Fibroblast of lung (primary cell): ENCODE results near the gene ANAPC13. TPM values are rescaled to one million over a fixed set of nuclear protein-coding genes. Genes with fewer than 3 reads are reported as not detected.
A peak's percentile ranks its signal among the peaks of the same experiment; 100 is the strongest.

ENCODE experiments used
- DNase-seq, 2 donors: peaks; one replicate each; pipeline versions ENCODE4 v3.0.0 to v3.0.0-alpha.2; 2010; ENCODE audit warnings: low read depth in 2 of 2
- H2AFZ ChIP-seq: 2 replicates; pipeline ENCODE4 v1.5.1; 2012; ENCODE audit warnings: low read length, control low read depth, inconsistent platforms
- H3K27ac ChIP-seq: 2 replicates; pipeline ENCODE4 v1.5.1; 2011; ENCODE audit warnings: low read length, control low read depth; ENCODE audit not compliant: insufficient read depth
- H3K27me3 ChIP-seq: 2 replicates; pipeline ENCODE4 v1.5.1; 2011; ENCODE audit warnings: mild to moderate bottlenecking, low read length; ENCODE audit not compliant: control insufficient read depth, insufficient read depth
- H3K36me3 ChIP-seq: 2 replicates; pipeline ENCODE4 v1.5.1; 2011; ENCODE audit warnings: low read length; ENCODE audit not compliant: control insufficient read depth, insufficient read depth
- H3K4me1 ChIP-seq: 2 replicates; pipeline ENCODE4 v1.5.1; 2011; ENCODE audit warnings: low read length; ENCODE audit not compliant: control insufficient read depth, insufficient read depth; ENCODE audit errors: extremely low read depth
- H3K4me2 ChIP-seq: 2 replicates; pipeline ENCODE4 v1.5.1; 2011; ENCODE audit warnings: low read length, control low read depth; ENCODE audit not compliant: insufficient read depth; ENCODE audit errors: extremely low read depth
- H3K4me3 ChIP-seq, 4 experiments: fragments of 200-600 bp in 1 of 4; sonication (generic) in 1 of 4; replicated peaks in 1 of 4; 2 replicates each; pipeline ENCODE4 v1.5.1; 2011 to 2016; ENCODE audit warnings: low read length in 4 of 4, low read depth in 3 of 4, mild to moderate bottlenecking in 3 of 4, control low read depth in 2 of 4, inconsistent platforms in 1 of 4, mixed read lengths in 1 of 4; ENCODE audit not compliant: insufficient read depth in 1 of 4; ENCODE audit errors: control extremely low read depth in 1 of 4
- H3K79me2 ChIP-seq: 2 replicates; pipeline ENCODE4 v1.5.1; 2012; ENCODE audit warnings: mild to moderate bottlenecking, low read length, inconsistent platforms; ENCODE audit not compliant: control insufficient read depth, insufficient read depth
- H3K9ac ChIP-seq: 2 replicates; pipeline ENCODE4 v1.5.1; 2011; ENCODE audit warnings: mild to moderate bottlenecking, low read length, control low read depth; ENCODE audit not compliant: insufficient read depth
- H3K9me3 ChIP-seq: 2 replicates; pipeline ENCODE4 v1.5.1; 2012; ENCODE audit warnings: low read depth, low read length; ENCODE audit not compliant: control insufficient read depth, insufficient read depth
- H4K20me1 ChIP-seq: 2 replicates; pipeline ENCODE4 v1.5.1; 2011; ENCODE audit warnings: low read length; ENCODE audit not compliant: control insufficient read depth, insufficient read depth; ENCODE audit errors: extremely low read depth
- CTCF ChIP-seq, 2 donors: IDR thresholded peaks in 1 of 2; conservative IDR thresholded peaks in 1 of 2; 1 replicate in 1 of 2; 2 replicates in 1 of 2; pipeline ENCODE4 v1.5.1; 2011 to 2012; ENCODE audit warnings: low read length in 2 of 2, control low read depth in 1 of 2, inconsistent platforms in 1 of 2, low read depth in 1 of 2, mild to moderate bottlenecking in 1 of 2
- EZH2 ChIP-seq: IDR thresholded peaks from 2 replicates; pipeline ENCODE4 v1.5.1; 2012; ENCODE audit warnings: low read length, control low read depth, mild to moderate bottlenecking; ENCODE audit errors: missing control alignments
- polyA plus RNA-seq, 2 donors: library from polyadenylated mRNA; depleted of rRNA in 1 of 2; stranded (reverse) in 1 of 2; unstranded in 1 of 2; fragments of >200 nt; gene quantifications; 2 replicates each; pipeline ENCODE4 v1.2.1, GENCODE V29; 2011 to 2012; ENCODE audit warnings: missing spikeins in 1 of 2
- total RNA-seq: library from RNA; depleted of rRNA; stranded (reverse); fragments of >200 nt; gene quantifications from 2 replicates; pipeline ENCODE4 v1.2.1, GENCODE V29; 2014

The ANAPC13 gene
- total and polyA plus RNA-seq, 2 donors (not counting 1 experiment from before 2014, with no cell fraction given): 93.3 to 110 TPM

GRCh38 chr3:134477938-134478337, 7.8 kb downstream of the ANAPC13 start:
- no peak overlapping the region for H2AFZ ChIP-seq
- H3K79me2 ChIP-seq: peaks cover 4% of the 10 kb centered on the region
- H3K36me3 ChIP-seq: peaks cover 10% of the 10 kb centered on the region
- H3K9ac ChIP-seq: no peak overlapping the region
- no peaks in the 10 kb centered on the region for H3K9me3 ChIP-seq
- TF ChIP-seq EZH2 (no peak), CTCF (conservative IDR thresholded peaks at IDR 0.05 in 1 of 2, IDR thresholded peaks at IDR 0.05 in 1 of 2; ENCODE audit: low read depth in 1 of 2, low read length in 2 of 2) (no peak)
- H3K4me1 ChIP-seq: peaks cover 13% of the 10 kb centered on the region
- peak in 1 of 2 donors; percentile 73 for DNase-seq
- no peak overlapping the region for H3K4me3 ChIP-seq
- H3K4me2 ChIP-seq: no peak overlapping the region
- no peaks in the 10 kb centered on the region for H3K27me3 ChIP-seq
- H4K20me1 ChIP-seq: no peaks in the 10 kb centered on the region
- H3K27ac ChIP-seq: no peak overlapping the region

- H2AFZ ChIP-seq: no peak overlapping the region
- H3K79me2 ChIP-seq: peaks cover 4% of the 10 kb centered on the region
- no peak overlapping the region for H3K27ac ChIP-seq
- no peaks in the 10 kb centered on the region for H3K27me3 ChIP-seq
- DNase-seq: peak in 1 of 2 donors; percentile 65
- no peak overlapping the region for H3K9ac ChIP-seq
- no peaks in the 10 kb centered on the region for H4K20me1 ChIP-seq
- TF ChIP-seq EZH2 (no peak), CTCF (conservative IDR thresholded peaks at IDR 0.05 in 1 of 2, IDR thresholded peaks at IDR 0.05 in 1 of 2; ENCODE audit: low read depth in 1 of 2, low read length in 2 of 2) (no peak)
- H3K36me3 ChIP-seq: peaks cover 10% of the 10 kb centered on the region
- H3K4me1 ChIP-seq: peaks cover 7% of the 10 kb centered on the region
- H3K4me2 ChIP-seq: no peak overlapping the region
- H3K4me3 ChIP-seq: no peak overlapping the region
- no peaks in the 10 kb centered on the region for H3K9me3 ChIP-seq
Measured at GRCh38 chr3:134477002-134477401, 8.8 kb downstream of the ANAPC13 start.

- Histone ChIP-seq H3K27me3 (no peaks in the 10 kb centered on the region), H3K36me3 (peaks cover 10% of the 10 kb centered on the region), H3K4me1 (peaks cover 13% of the 10 kb centered on the region), H3K9me3 (no peaks in the 10 kb centered on the region), H3K27ac (no peak overlapping the region), H2AFZ (no peak overlapping the region), H3K79me2 (peaks cover 4% of the 10 kb centered on the region), H3K4me2 (no peak overlapping the region), H3K4me3 (no peak overlapping the region), H3K9ac (no peak overlapping the region), H4K20me1 (no peaks in the 10 kb centered on the region)
- no peak for TF ChIP-seq CTCF (conservative IDR thresholded peaks at IDR 0.05 in 1 of 2, IDR thresholded peaks at IDR 0.05 in 1 of 2; ENCODE audit: low read depth in 1 of 2, low read length in 2 of 2)
- TF ChIP-seq EZH2: no peak
- peak in 1 of 2 donors; percentile 81 for DNase-seq
Measured at GRCh38 chr3:134476306-134476705, 9.5 kb downstream of the ANAPC13 start.
